GM19467 (cell line): ENCODE data around the gene PLXNB1.
"Not testable (repeated sequence)": the region's sequence is repeated elsewhere in the genome, so short reads cannot be mapped to it uniquely, and the experiment has no call there.

Experiments
- ATAC-seq: cut with Tn5 transposase; IDR thresholded peaks from one replicate; pipeline ENCODE4 v1.9.1; 2021; ENCODE audit warnings: mild to moderate bottlenecking, moderate library complexity; ENCODE audit not compliant: unreplicated experiment

PLXNB1 gene

GRCh38 chr3:48405971-48406370 lies 23.9 kb downstream of the PLXNB1 start:
- no peak for ATAC-seq

GRCh38 chr3:48405343-48405881 lies 24.5 kb downstream of the PLXNB1 start:
- ATAC-seq: no peak

GRCh38 chr3:48404440-48405342 lies 25.2 kb downstream of the PLXNB1 start:
- ATAC-seq: no peak

- ATAC-seq: no peak
Measured at GRCh38 chr3:48403533-48404439, 26.1 kb downstream of the PLXNB1 start.

- no peak for ATAC-seq
Measured at GRCh38 chr3:48402907-48403306, 27.0 kb downstream of the PLXNB1 start.

GRCh38 chr3:48402281-48402732 lies 27.6 kb downstream of the PLXNB1 start:
- ATAC-seq: no peak

- not testable (repeated sequence) for ATAC-seq
Measured at GRCh38 chr3:48401434-48401901, 28.4 kb downstream of the PLXNB1 start.

GRCh38 chr3:48400824-48401433 lies 29.0 kb downstream of the PLXNB1 start:
- no peak for ATAC-seq

GRCh38 chr3:48399387-48400172 lies 30.3 kb downstream of the PLXNB1 start:
- ATAC-seq: no peak

- no peak for ATAC-seq
Measured at GRCh38 chr3:48398701-48399386, 31.0 kb downstream of the PLXNB1 start.

- no peak for ATAC-seq
Measured at GRCh38 chr3:48397767-48398681, 31.9 kb downstream of the PLXNB1 start.

- no peak for ATAC-seq
Measured at GRCh38 chr3:48395714-48396113, 34.2 kb downstream of the PLXNB1 start.

GRCh38 chr3:48394391-48394790 lies 35.5 kb downstream of the PLXNB1 start:
- no peak for ATAC-seq

- no peak for ATAC-seq
Measured at GRCh38 chr3:48388966-48389365, 40.9 kb downstream of the PLXNB1 start.

- ATAC-seq: no peak
Measured at GRCh38 chr3:48387634-48388033, 42.3 kb downstream of the PLXNB1 start.

GRCh38 chr3:48372862-48373435 lies 56.9 kb downstream of the PLXNB1 start:
- ATAC-seq: no peak

GRCh38 chr3:48372377-48372770 lies 57.5 kb downstream of the PLXNB1 start:
- no peak for ATAC-seq
